SU-DHL-6 (cell line): ENCODE results near the gene PPHLN1.

Experiments used
- H2AFZ ChIP-seq: fragments of 200-600 bp; sonication (generic); 2 replicates; pipeline ENCODE4 v1.6.1; 2014; ENCODE audit warnings: low read depth, mild to moderate bottlenecking, moderate library complexity, mixed read lengths, antibody characterized with exemption, low read length; ENCODE audit not compliant: severe bottlenecking
- H3F3A ChIP-seq: fragments of 200-600 bp; shearing (Covaris generic); 2 replicates; pipeline ENCODE4 v1.6.0; 2016; ENCODE audit warnings: antibody characterized with exemption, mild to moderate bottlenecking; ENCODE audit not compliant: insufficient read depth
- H3K27ac ChIP-seq: fragments of 200-600 bp; sonication (generic); 2 replicates; pipeline ENCODE4 v1.5.1; 2016; ENCODE audit warnings: low read depth, mild to moderate bottlenecking, low read length, moderate library complexity, mixed read lengths
- H3K27me3 ChIP-seq: fragments of 200-600 bp; sonication (generic), shearing (Covaris generic); 2 replicates; pipeline ENCODE4 v1.6.0; 2014; ENCODE audit warnings: mild to moderate bottlenecking, low read length
- H3K36me3 ChIP-seq: fragments of 200-600 bp; sonication (generic); 2 replicates; pipeline ENCODE4 v1.6.1; 2014; ENCODE audit warnings: mild to moderate bottlenecking, low read length, mixed read lengths
- H3K4me2 ChIP-seq: fragments of 300-600, 200-600 bp; shearing (Covaris generic), sonication (generic); 2 replicates; pipeline ENCODE4 v1.6.0; 2014; ENCODE audit warnings: low read length, low read depth, mild to moderate bottlenecking; ENCODE audit not compliant: poor library complexity, severe bottlenecking
- H3K4me3 ChIP-seq: fragments of 200-600 bp; sonication (generic); 2 replicates; pipeline ENCODE4 v1.5.1; 2014; ENCODE audit warnings: antibody characterized with exemption, low read length, mild to moderate bottlenecking, mixed read lengths; ENCODE audit not compliant: insufficient read depth, poor library complexity, severe bottlenecking
- H3K79me2 ChIP-seq: fragments of 200-600 bp; sonication (generic); 2 replicates; pipeline ENCODE4 v1.6.1; 2014; ENCODE audit warnings: mild to moderate bottlenecking, low read length, moderate library complexity; ENCODE audit not compliant: insufficient read depth
- H3K9ac ChIP-seq: fragments of 200-600 bp; sonication (generic); 2 replicates; pipeline ENCODE4 v1.7.0; 2014; ENCODE audit warnings: mild to moderate bottlenecking, low read length
- H3K9me2 ChIP-seq: fragments of 200-600 bp; sonication (generic); replicated peaks from 2 replicates; pipeline ENCODE4 v1.6.1; 2014; ENCODE audit warnings: low read length; ENCODE audit not compliant: insufficient read depth
- H3K9me3 ChIP-seq: fragments of 200-600 bp; sonication (generic); 2 replicates; pipeline ENCODE4 v1.6.1; 2014; ENCODE audit warnings: low read length, mixed read lengths; ENCODE audit not compliant: insufficient read depth
- H4K20me1 ChIP-seq: fragments of 200-600 bp; sonication (generic); 2 replicates; pipeline ENCODE4 v1.6.1; 2014; ENCODE audit warnings: low read depth, mild to moderate bottlenecking, antibody characterized with exemption, low read length, moderate library complexity, mixed read lengths
- EZH2phosphoT487 ChIP-seq: fragments of 200-600 bp; sonication (generic), shearing (Covaris generic); conservative IDR thresholded peaks from 2 replicates; pipeline ENCODE4 v1.6.1; 2018; ENCODE audit warnings: mild to moderate bottlenecking, antibody characterized with exemption, low read length, moderate library complexity, mixed read lengths
- TF ChIP-seq, protein P1 (sequence below): fragments of 200-600 bp; sonication (generic); IDR thresholded peaks from one replicate; pipeline ENCODE4 v1.5.1; 2017; ENCODE audit warnings: antibody characterized with exemption, mild to moderate bottlenecking, low read length, moderate library complexity; ENCODE audit not compliant: insufficient read depth, poor library complexity, severe bottlenecking

Gene PPHLN1

DNA sequence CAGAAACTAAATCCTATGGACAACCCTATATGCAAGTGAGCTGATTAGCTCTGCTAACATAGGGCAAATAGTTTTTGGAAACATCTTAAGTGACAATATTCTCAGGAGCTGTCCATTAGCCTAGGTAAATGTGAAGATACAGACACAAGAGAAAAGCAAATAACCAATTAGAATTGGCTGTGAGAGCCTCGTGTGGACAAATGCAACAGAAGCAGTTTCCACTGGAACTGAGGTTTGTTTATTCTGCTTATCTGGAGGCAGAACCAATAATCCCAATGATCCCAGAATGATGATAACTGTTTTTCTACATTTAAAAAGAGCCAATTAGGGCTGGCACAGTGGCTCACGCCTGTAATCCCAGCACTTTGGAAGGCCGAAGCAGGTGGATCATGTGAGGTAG lies 44.7 kb upstream of the PPHLN1 start:
- H3K27me3 ChIP-seq: no peaks in the 10 kb centered on the region
- no peaks in the 10 kb centered on the region for H4K20me1 ChIP-seq
- no peak overlapping the region for H3K27ac ChIP-seq
- no peak overlapping the region for H3K9ac ChIP-seq
- H3K36me3 ChIP-seq: no peaks in the 10 kb centered on the region
- TF ChIP-seq, protein P1, sequence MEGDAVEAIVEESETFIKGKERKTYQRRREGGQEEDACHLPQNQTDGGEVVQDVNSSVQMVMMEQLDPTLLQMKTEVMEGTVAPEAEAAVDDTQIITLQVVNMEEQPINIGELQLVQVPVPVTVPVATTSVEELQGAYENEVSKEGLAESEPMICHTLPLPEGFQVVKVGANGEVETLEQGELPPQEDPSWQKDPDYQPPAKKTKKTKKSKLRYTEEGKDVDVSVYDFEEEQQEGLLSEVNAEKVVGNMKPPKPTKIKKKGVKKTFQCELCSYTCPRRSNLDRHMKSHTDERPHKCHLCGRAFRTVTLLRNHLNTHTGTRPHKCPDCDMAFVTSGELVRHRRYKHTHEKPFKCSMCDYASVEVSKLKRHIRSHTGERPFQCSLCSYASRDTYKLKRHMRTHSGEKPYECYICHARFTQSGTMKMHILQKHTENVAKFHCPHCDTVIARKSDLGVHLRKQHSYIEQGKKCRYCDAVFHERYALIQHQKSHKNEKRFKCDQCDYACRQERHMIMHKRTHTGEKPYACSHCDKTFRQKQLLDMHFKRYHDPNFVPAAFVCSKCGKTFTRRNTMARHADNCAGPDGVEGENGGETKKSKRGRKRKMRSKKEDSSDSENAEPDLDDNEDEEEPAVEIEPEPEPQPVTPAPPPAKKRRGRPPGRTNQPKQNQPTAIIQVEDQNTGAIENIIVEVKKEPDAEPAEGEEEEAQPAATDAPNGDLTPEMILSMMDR: no peak
- TF ChIP-seq EZH2phosphoT487: no peak
- no peak overlapping the region for H3K4me2 ChIP-seq
- no peaks in the 10 kb centered on the region for H3K9me2 ChIP-seq
- H3K4me3 ChIP-seq: no peak overlapping the region
- H3K79me2 ChIP-seq: no peaks in the 10 kb centered on the region
- no peaks in the 10 kb centered on the region for H3K9me3 ChIP-seq
- no peaks in the 10 kb centered on the region for H3F3A ChIP-seq
- H2AFZ ChIP-seq: no peak overlapping the region

DNA sequence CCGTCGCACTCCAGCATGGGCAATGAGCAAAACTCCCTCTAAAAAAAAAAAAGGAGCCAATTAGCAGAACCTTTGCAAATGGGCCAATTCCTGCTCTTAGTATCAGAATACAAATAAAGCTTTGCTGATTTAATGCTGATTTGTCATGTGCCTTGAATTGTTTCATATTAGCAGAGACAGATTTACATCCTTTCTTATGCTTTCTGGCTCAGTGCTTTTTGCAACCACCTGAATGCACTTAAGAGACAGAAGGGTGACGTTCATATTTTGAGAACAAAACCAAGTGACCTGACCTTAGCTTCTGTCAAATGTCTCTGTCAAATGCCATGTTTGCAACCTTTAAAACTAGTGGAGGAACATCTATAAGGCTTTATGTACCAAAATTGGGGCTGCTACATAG lies 44.1 kb upstream of the PPHLN1 start:
- Histone ChIP-seq H2AFZ (no peak overlapping the region), H3K9ac (no peak overlapping the region), H3K79me2 (no peaks in the 10 kb centered on the region), H4K20me1 (no peaks in the 10 kb centered on the region), H3K27ac (no peak overlapping the region), H3F3A (no peaks in the 10 kb centered on the region), H3K27me3 (no peaks in the 10 kb centered on the region), H3K36me3 (no peaks in the 10 kb centered on the region), H3K9me3 (no peaks in the 10 kb centered on the region), H3K4me2 (no peak overlapping the region), H3K4me3 (no peak overlapping the region), H3K9me2 (no peaks in the 10 kb centered on the region)
- TF ChIP-seq, protein P1: no peak
- no peak for TF ChIP-seq EZH2phosphoT487

DNA sequence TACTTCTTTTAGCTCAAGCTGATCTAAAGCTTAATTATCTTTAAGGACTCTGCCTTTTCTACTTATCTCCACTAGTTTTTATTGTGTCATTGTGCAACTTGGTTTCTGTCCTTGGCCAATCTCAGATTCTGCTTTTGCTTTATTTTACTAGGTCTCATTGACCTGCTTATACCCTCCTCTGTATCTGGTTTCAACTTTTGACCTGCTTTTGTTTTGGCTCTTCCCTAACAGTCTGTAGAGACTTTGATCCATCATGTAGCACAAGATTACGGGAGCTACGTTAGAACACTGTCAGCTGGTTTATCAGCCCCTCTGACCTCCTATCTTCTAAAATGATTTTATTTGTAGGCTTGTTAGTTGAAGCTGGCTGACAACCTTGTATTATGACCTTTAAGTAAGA lies 43.7 kb upstream of the PPHLN1 start:
- Histone ChIP-seq H3K79me2 (no peaks in the 10 kb centered on the region), H3K27me3 (no peaks in the 10 kb centered on the region), H3F3A (no peaks in the 10 kb centered on the region), H3K9me2 (no peaks in the 10 kb centered on the region), H2AFZ (no peak overlapping the region), H4K20me1 (no peaks in the 10 kb centered on the region), H3K9ac (no peak overlapping the region), H3K4me2 (no peak overlapping the region), H3K36me3 (no peaks in the 10 kb centered on the region), H3K9me3 (no peaks in the 10 kb centered on the region), H3K4me3 (no peak overlapping the region), H3K27ac (no peak overlapping the region)
- TF ChIP-seq, protein P1: no peak
- TF ChIP-seq EZH2phosphoT487: no peak
